H1 (cell line): Measurements from ENCODE around the gene EWSR1. TPM values are rescaled to one million over a fixed set of nuclear protein-coding genes. Genes with fewer than 3 reads are reported as not detected.

Experiments
- CTCF ChIA-PET: fragments of 300-600 bp; sonication (Branson Sonifier 250); formaldehyde crosslinking; loops from one replicate; lab custom pipeline; 2021; ENCODE audit not compliant: partially characterized antibody; lab: Charles Lee
- POLR2A ChIA-PET: fragments of 300-600 bp; sonication (Branson Sonifier 250); formaldehyde crosslinking; loops from one replicate; lab custom pipeline; 2021; ENCODE audit warnings: inconsistent platforms; ENCODE audit not compliant: partially characterized antibody; lab: Charles Lee
- DNase-seq, 2 experiments: peaks; one replicate each; pipeline versions ENCODE4 v3.0.0 to v3.0.0-alpha.2; 2010 to 2022; ENCODE audit warnings: low spot score in 2 of 2, low read depth in 1 of 2, mixed read lengths in 1 of 2
- FAIRE-seq: peaks from 2 replicates; lab custom pipeline; 2011; peaks lifted over from hg19 to GRCh38; lab: Jason Lieb, UNC
- H2AFZ ChIP-seq: 2 replicates; pipeline ENCODE4 v1.8.1; 2012; ENCODE audit warnings: low read length, inconsistent platforms
- H2AK5ac ChIP-seq: 2 replicates; pipeline ENCODE4 v1.6.1; 2013; ENCODE audit warnings: low read depth, low read length
- H2BK120ac ChIP-seq: replicated peaks from 2 replicates; pipeline ENCODE3; 2013; ENCODE audit warnings: low read depth, low read length, inconsistent platforms
- H2BK12ac ChIP-seq: 2 replicates; pipeline ENCODE4 v1.6.1; 2013; ENCODE audit warnings: low read depth, low read length
- H2BK15ac ChIP-seq: 2 replicates; pipeline ENCODE4 v1.6.1; 2013; ENCODE audit warnings: low read length
- H2BK20ac ChIP-seq: 2 replicates; pipeline ENCODE4 v1.6.1; 2013; ENCODE audit warnings: low read length
- H2BK5ac ChIP-seq: 2 replicates; pipeline ENCODE4 v1.6.1; 2013; ENCODE audit warnings: low read depth, low read length
- H3K14ac ChIP-seq: 2 replicates; pipeline ENCODE4 v1.6.1; 2013; ENCODE audit warnings: inconsistent platforms; ENCODE audit not compliant: insufficient read length
- H3K18ac ChIP-seq: 2 replicates; pipeline ENCODE4 v1.6.1; 2013; ENCODE audit warnings: low read length; ENCODE audit errors: extremely low read depth
- H3K23ac ChIP-seq: 2 replicates; pipeline ENCODE4 v1.6.1; 2013; ENCODE audit warnings: inconsistent platforms; ENCODE audit not compliant: insufficient read length
- H3K23me2 ChIP-seq: 2 replicates; pipeline ENCODE4 v1.6.1; 2013; ENCODE audit warnings: low read depth, low read length
- H3K27ac ChIP-seq: 2 replicates; pipeline ENCODE4 v1.6.1; 2011; ENCODE audit warnings: low read depth, low read length, inconsistent platforms
- H3K27me3 ChIP-seq, 4 experiments: replicated peaks in 1 of 4; 1 replicate in 1 of 4; 2 replicates in 3 of 4; pipeline versions ENCODE4 v1.6.1 to v1.8.1; 2011 to 2013; ENCODE audit warnings: low read length in 3 of 4, mild to moderate bottlenecking in 3 of 4, inconsistent platforms in 2 of 4, mixed read lengths in 2 of 4, moderate library complexity in 1 of 4; ENCODE audit not compliant: control insufficient read depth in 3 of 4, insufficient read depth in 3 of 4; ENCODE audit errors: extremely low read depth in 1 of 4
- H3K36me3 ChIP-seq, 4 experiments: 2 replicates each; pipeline versions ENCODE4 v1.6.1 to v1.8.1; 2011 to 2013; ENCODE audit warnings: mild to moderate bottlenecking in 4 of 4, low read length in 3 of 4, moderate library complexity in 2 of 4, control low read depth in 1 of 4, inconsistent platforms in 1 of 4; ENCODE audit not compliant: insufficient read depth in 4 of 4, control insufficient read depth in 2 of 4
- H3K4ac ChIP-seq: replicated peaks from 2 replicates; pipeline ENCODE3; 2013; ENCODE audit warnings: low read length, low read depth, mixed read lengths, inconsistent platforms; ENCODE audit not compliant: insufficient read length
- H3K4me1 ChIP-seq, 4 experiments: replicated peaks in 1 of 4; 1 replicate in 1 of 4; 2 replicates in 3 of 4; pipeline versions ENCODE4 v1.6.1 to v1.8.1; 2011 to 2013; ENCODE audit warnings: low read length in 3 of 4, inconsistent platforms in 2 of 4, mixed read lengths in 1 of 4; ENCODE audit not compliant: insufficient read depth in 4 of 4, control insufficient read depth in 3 of 4
- H3K4me2 ChIP-seq, 2 experiments: 2 replicates each; pipeline versions ENCODE4 v1.6.1 to v1.8.1; 2011 to 2013; ENCODE audit warnings: low read depth in 2 of 2, low read length in 2 of 2, control low read depth in 1 of 2, inconsistent platforms in 1 of 2, mild to moderate bottlenecking in 1 of 2; ENCODE audit not compliant: insufficient read depth in 1 of 2
- H3K4me3 ChIP-seq, 4 experiments: fragments of 200-600, 300-600 bp in 1 of 4; sonication (generic), shearing (Covaris generic), sonication (Bioruptor Twin) in 1 of 4; 2 replicates each; pipeline versions ENCODE4 v1.5.1 to v1.8.1; 2011 to 2016; ENCODE audit warnings: low read length in 4 of 4, low read depth in 3 of 4, control low read depth in 2 of 4, inconsistent platforms in 2 of 4, mild to moderate bottlenecking in 2 of 4, mixed read lengths in 1 of 4, moderate library complexity in 1 of 4; ENCODE audit not compliant: insufficient read depth in 2 of 4; ENCODE audit errors: extremely low read depth in 1 of 4
- H3K56ac ChIP-seq: replicated peaks from 2 replicates; pipeline ENCODE3; 2013; ENCODE audit warnings: low read depth, mild to moderate bottlenecking, mixed read lengths, low read length, inconsistent platforms; ENCODE audit not compliant: insufficient read length
- H3K79me1 ChIP-seq: 2 replicates; pipeline ENCODE4 v1.6.1; 2013; ENCODE audit warnings: low read depth, low read length, control low read depth
- H3K79me2 ChIP-seq, 2 experiments: 2 replicates each; pipeline versions ENCODE4 v1.6.1 to v1.8.1; 2012 to 2013; ENCODE audit warnings: low read length in 2 of 2, mild to moderate bottlenecking in 2 of 2, inconsistent platforms in 1 of 2; ENCODE audit not compliant: insufficient read depth in 2 of 2, control insufficient read depth in 1 of 2
- H3K9ac ChIP-seq, 4 experiments: replicated peaks in 1 of 4; 1 replicate in 1 of 4; 2 replicates in 3 of 4; pipeline versions ENCODE4 v1.6.1 to v1.8.1; 2011 to 2013; ENCODE audit warnings: low read depth in 3 of 4, low read length in 3 of 4, control low read depth in 2 of 4, mild to moderate bottlenecking in 2 of 4, moderate library complexity in 2 of 4, inconsistent platforms in 1 of 4; ENCODE audit errors: extremely low read depth in 1 of 4
- H3K9me3 ChIP-seq, 2 experiments: 2 replicates each; pipeline versions ENCODE4 v1.6.1 to v1.8.1; 2012 to 2013; ENCODE audit warnings: mild to moderate bottlenecking in 2 of 2, moderate library complexity in 2 of 2, control low read depth in 1 of 2, inconsistent platforms in 1 of 2, low read depth in 1 of 2, low read length in 1 of 2, mixed read lengths in 1 of 2; ENCODE audit not compliant: insufficient read depth in 2 of 2
- H4K20me1 ChIP-seq, 2 experiments: replicated peaks in 1 of 2; 2 replicates each; pipeline versions ENCODE3 to v1.8.1; 2011 to 2013; ENCODE audit warnings: inconsistent platforms in 2 of 2, low read length in 2 of 2, mild to moderate bottlenecking in 1 of 2; ENCODE audit not compliant: insufficient read depth in 2 of 2, control insufficient read depth in 1 of 2
- H4K5ac ChIP-seq: 2 replicates; pipeline ENCODE4 v1.6.1; 2013; ENCODE audit warnings: low read length, low read depth, mixed read lengths, inconsistent platforms; ENCODE audit not compliant: insufficient read length
- H4K8ac ChIP-seq: 2 replicates; pipeline ENCODE4 v1.8.0; 2013; ENCODE audit warnings: mild to moderate bottlenecking, moderate library complexity, low read length, inconsistent platforms; ENCODE audit not compliant: insufficient read depth; ENCODE audit errors: extremely low read depth
- H4K91ac ChIP-seq: replicated peaks from 2 replicates; pipeline ENCODE3; 2013; ENCODE audit warnings: low read length, mixed read lengths, inconsistent platforms; ENCODE audit not compliant: insufficient read length
- ASH2L ChIP-seq: fragments of 200-600, 300-600 bp; sonication (generic); IDR thresholded peaks from one replicate; pipeline ENCODE4 v1.7.1; 2017; ENCODE audit warnings: low read length
- CTCF ChIP-seq, 3 experiments: IDR thresholded peaks; 1 replicate in 2 of 3; 2 replicates in 1 of 3; pipeline versions ENCODE4 v1.5.1 to v1.6.1; 2011; ENCODE audit warnings: low read length in 3 of 3, mild to moderate bottlenecking in 3 of 3, inconsistent platforms in 2 of 3, low read depth in 1 of 3, moderate library complexity in 1 of 3; ENCODE audit not compliant: insufficient read depth in 1 of 3; ENCODE audit errors: control extremely low read depth in 1 of 3
- GTF2F1 ChIP-seq: IDR thresholded peaks from 2 replicates; pipeline ENCODE4 v1.6.1; 2012; ENCODE audit warnings: low read depth, low read length, improper control_type of control experiment, borderline replicate concordance
- JUND ChIP-seq: IDR thresholded peaks from 2 replicates; pipeline ENCODE4 v1.6.1; 2011; ENCODE audit warnings: mild to moderate bottlenecking, improper control_type of control experiment, low read length
- KDM1A ChIP-seq: fragments of 200-600, 300-600 bp; sonication (generic); IDR thresholded peaks from 2 replicates; pipeline ENCODE4 v1.7.1; 2016; ENCODE audit warnings: mild to moderate bottlenecking, low read length, borderline replicate concordance
- RAD21 ChIP-seq, 2 experiments: IDR thresholded peaks in 1 of 2; conservative IDR thresholded peaks in 1 of 2; 2 replicates each; pipeline ENCODE4 v1.6.1; 2011; ENCODE audit warnings: low read depth in 2 of 2, low read length in 2 of 2, improper control_type of control experiment in 1 of 2, inconsistent platforms in 1 of 2, mild to moderate bottlenecking in 1 of 2, moderate library complexity in 1 of 2
- WGBS, 2 experiments: shearing (Covaris generic) in 1 of 2; methylation state at CpG; one replicate each; pipeline versions ENCODE4 v1.1.6 to v1.1.7; 2013 to 2015; ENCODE audit warnings: low lambda C conversion rate in 2 of 2, mixed read lengths in 2 of 2, inconsistent platforms in 1 of 2, low coverage in 1 of 2, missing lambda C conversion rate in 1 of 2; ENCODE audit not compliant: insufficient replicate concordance in 2 of 2, insufficient coverage in 1 of 2, insufficient read length in 1 of 2; ENCODE audit errors: extremely low coverage in 1 of 2, missing lambda C conversion rate in 1 of 2; 5-methylcytosine and 5-hydroxymethylcytosine counted together
- polyA plus RNA-seq, 7 experiments: library from polyadenylated mRNA; depleted of rRNA in 3 of 7; stranded (reverse) in 5 of 7; unstranded in 2 of 7; fragments of >200 nt in 5 of 7; fragments of 200-250 nt in 2 of 7; gene quantifications; 1 replicate in 5 of 7; 2 replicates in 1 of 7; 4 replicates in 1 of 7; pipeline versions ENCODE4 v1.2.1 to v1.2.3, GENCODE V29; 2011 to 2013; ENCODE audit warnings: missing spikeins in 2 of 7, mixed read lengths in 2 of 7
- total RNA-seq: library from RNA; stranded (reverse); fragmentation: NEBNext Ultra II Directional; extraction: Animal tissue kit (Norgen Biotek cat#: 25700); gene quantifications from 2 replicates; pipeline ENCODE4 v1.2.1, GENCODE V29; 2021

The EWSR1 gene
- total and polyA plus RNA-seq, 2 of the 8 experiments (the other 6 are each of a cell fraction or from before 2014, with no cell fraction given) = 387 to 930 TPM

- H3K14ac ChIP-seq = no peak overlapping the region
- no peak overlapping the region for H3K23ac ChIP-seq
- H2BK5ac ChIP-seq = no peak overlapping the region
- H4K20me1 ChIP-seq = no peaks in the 10 kb centered on the region
- H3K9me3 ChIP-seq = no peaks in the 10 kb centered on the region
- no peak overlapping the region for H2BK120ac ChIP-seq
- no peaks in the 10 kb centered on the region for H3K27me3 ChIP-seq
- H3K56ac ChIP-seq = no peak overlapping the region
- H3K79me2 ChIP-seq = no peaks in the 10 kb centered on the region
- WGBS, 2 experiments = 60% methylated on average over 11 of the region's 11 CpGs; no CpG with 5 or more reads in 1 of the 2 experiments
- peak in 1 of 2 experiments; percentile 89 for DNase-seq
- no peaks in the 10 kb centered on the region for H3K79me1 ChIP-seq
- no peak overlapping the region for H2AK5ac ChIP-seq
- H2BK12ac ChIP-seq = no peak overlapping the region
- no peak overlapping the region for H2BK15ac ChIP-seq
- ChIA-PET CTCF (interaction anchor here (0.5 to 6.2 kb wide), 56 partner anchors 8 to 547 kb away, joined by 3 to 84 read pairs (median 4); partner anchors contain the start of genes EMID1 and KREMEN1), POLR2A (interaction anchor here (0.5 to 1.9 kb wide), 5 partner anchors 9 to 95 kb away, joined by 3 to 6 read pairs (median 4); partner anchors contain the start of genes EWSR1 and RHBDD3)
- no peak overlapping the region for H3K18ac ChIP-seq
- no peak overlapping the region for H2BK20ac ChIP-seq
- H3K27ac ChIP-seq = no peak overlapping the region
- H3K4me3 ChIP-seq = no peak overlapping the region
- no peak overlapping the region for H3K9ac ChIP-seq
- no peak overlapping the region for H4K8ac ChIP-seq
- H4K91ac ChIP-seq = no peak overlapping the region
- H3K4me2 ChIP-seq = no peak overlapping the region
- peak; percentile 75 for FAIRE-seq
- H3K23me2 ChIP-seq = no peaks in the 10 kb centered on the region
- H3K36me3 ChIP-seq = no peaks in the 10 kb centered on the region
- no peak overlapping the region for H2AFZ ChIP-seq
- no peak overlapping the region for H4K5ac ChIP-seq
- H3K4ac ChIP-seq = no peak overlapping the region
- H3K4me1 ChIP-seq = no peaks in the 10 kb centered on the region
- TF ChIP-seq CTCF (IDR thresholded peaks at IDR 0.05; ENCODE audit: control extremely low read depth in 1 of 3, insufficient read depth in 1 of 3, low read depth in 1 of 3, low read length in 3 of 3) = peak; percentile 96 to 100 (median 98)
- no peak for TF ChIP-seq GTF2F1
- 0 out of 2 replicates have a peak, but pooled peaks have one; percentile 15 for TF ChIP-seq JUND
- TF ChIP-seq KDM1A = peak; percentile 50; the same call in 1 of the 2 replicates
- no peak for TF ChIP-seq ASH2L
- TF ChIP-seq RAD21 (IDR thresholded peaks at IDR 0.05 in 1 of 2, conservative IDR thresholded peaks at IDR 0.05 in 1 of 2; ENCODE audit: low read depth in 2 of 2, low read length in 2 of 2) = peak; percentile 99
These were observed 22.3 kb upstream of the EWSR1 start for GRCh38 chr22:29245626-29246385.
